GM21717 (cell line): ENCODE results near the gene SIRT4.

Experiments
- ATAC-seq: cut with Tn5 transposase; IDR thresholded peaks from one replicate; pipeline ENCODE4 v1.9.1; 2021; ENCODE audit warnings: mild to moderate bottlenecking, moderate library complexity; ENCODE audit not compliant: unreplicated experiment

The SIRT4 gene

DNA sequence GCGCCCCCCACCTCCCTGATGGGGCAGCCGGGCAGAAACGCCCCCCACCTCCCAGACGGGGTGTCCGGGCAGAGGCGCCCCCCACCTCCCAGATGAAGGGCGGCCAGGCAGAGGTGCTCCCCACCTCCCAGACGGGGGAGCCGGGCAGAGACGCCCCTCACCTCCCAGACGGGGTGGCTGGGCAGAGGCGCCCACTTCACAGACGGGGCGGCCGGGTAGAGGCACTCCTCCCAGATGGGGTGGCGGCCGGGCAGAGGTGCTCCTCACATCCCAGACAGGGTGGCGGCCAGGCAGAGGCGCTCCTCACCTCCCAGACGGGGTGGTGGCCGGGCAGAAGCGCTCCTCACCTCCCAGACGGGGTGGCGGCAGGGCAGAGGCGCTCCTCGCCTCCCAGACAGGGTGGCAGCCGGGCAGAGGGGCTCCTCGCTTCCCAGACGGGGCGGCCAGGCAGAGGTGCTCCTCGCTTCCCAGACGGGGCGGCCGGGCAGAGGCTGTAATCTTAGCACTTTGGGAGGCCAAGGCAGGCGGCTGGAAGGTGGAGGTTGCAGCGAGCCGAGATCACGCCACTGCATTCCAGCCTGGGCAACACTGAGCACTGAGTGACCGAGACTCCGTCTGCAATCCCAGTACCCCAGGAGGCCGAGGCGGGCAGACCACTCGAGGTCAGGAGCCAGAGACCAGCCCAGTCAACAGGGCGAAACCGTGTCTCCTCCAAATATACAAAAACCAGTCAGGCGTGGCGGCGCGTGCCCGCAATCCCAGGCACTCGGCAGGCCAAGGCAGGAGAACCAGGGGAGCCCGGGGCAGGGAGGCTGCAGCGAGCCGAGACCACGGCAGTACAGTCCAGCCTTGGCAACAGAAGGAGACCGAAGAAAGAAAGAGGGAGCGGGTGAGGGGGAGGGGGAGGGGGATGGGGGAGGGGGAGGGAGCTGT lies 23.7 kb upstream of the SIRT4 start:
- ATAC-seq = no peak

- no peak for ATAC-seq
These were observed 18.8 kb upstream of the SIRT4 start for GRCh38 chr12:120283318-120283717.

GRCh38 chr12:120284381-120284780 lies 17.7 kb upstream of the SIRT4 start:
- ATAC-seq = no peak

DNA sequence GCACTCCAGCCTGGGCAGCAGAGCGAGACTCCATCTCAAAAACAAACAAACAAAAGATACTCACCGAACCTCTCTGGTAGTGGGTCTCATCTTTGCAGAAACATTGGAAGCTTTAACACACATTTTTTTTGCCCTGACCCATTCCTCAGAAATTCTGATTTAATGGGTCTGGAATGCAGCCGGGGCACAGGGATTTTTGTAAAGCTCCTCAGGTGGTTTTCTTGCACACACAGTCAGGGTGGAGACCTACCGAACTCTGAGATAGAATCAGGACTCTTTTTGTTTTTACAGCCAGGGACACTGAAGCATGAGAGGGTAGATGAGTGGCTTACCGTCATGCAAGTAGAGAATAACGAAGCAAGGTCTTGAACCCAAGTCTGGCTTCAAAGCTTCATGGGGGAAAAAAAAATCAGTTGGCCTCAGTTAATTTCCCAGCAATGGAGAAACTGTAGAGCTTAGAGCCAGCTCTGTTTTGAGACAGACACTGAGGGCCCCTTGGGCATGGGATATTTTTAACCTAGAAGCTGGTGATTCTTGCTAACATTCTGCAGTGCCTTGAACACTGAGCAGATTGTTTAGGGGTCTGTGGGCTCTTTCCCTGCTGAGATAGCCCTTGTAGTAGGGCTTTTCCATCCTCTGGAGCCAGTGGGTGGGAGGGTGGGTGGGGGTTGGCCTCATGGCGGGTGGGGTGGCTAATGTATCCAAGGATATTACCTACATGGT lies 15.2 kb upstream of the SIRT4 start:
- ATAC-seq = no peak

- no peak for ATAC-seq
These were observed 14.6 kb upstream of the SIRT4 start for GRCh38 chr12:120287491-120287890.

DNA sequence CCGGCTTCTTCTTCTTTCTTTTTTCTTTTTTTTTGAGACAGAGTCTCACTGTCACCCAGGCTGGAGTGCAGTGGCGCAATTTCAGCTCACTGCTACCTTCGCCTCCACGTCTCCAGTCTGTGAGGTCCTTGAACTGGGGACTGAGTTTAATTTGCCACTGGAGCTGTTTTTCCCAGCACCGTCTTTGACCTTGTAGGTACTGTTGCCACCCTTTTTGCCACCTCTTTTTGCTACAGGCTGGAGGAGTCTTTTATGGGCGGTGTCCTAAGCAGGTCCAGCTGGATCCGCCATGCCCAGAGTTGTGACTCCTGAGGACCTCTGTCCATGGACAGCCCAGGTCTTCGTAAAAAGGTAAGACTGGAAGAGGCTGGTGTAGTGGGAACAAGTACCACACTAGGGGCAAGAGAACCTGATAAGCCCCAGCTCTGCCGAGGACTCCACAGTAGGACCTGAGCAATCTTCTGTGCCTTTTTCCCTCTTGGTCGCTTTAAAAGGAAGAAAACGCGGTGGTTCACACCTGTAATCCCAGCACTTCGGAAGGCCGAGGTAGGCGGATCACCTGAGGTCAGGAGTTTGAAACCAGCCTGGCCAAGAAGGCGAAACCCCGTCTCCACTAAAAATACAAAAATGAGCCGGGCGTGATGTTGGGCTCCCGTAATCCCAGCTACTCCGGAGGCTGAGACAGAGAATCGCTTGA lies 11.4 kb upstream of the SIRT4 start:
- ATAC-seq = no peak

GRCh38 chr12:120292411-120292660 lies 9.8 kb upstream of the SIRT4 start:
- peak; percentile 16 for ATAC-seq

DNA sequence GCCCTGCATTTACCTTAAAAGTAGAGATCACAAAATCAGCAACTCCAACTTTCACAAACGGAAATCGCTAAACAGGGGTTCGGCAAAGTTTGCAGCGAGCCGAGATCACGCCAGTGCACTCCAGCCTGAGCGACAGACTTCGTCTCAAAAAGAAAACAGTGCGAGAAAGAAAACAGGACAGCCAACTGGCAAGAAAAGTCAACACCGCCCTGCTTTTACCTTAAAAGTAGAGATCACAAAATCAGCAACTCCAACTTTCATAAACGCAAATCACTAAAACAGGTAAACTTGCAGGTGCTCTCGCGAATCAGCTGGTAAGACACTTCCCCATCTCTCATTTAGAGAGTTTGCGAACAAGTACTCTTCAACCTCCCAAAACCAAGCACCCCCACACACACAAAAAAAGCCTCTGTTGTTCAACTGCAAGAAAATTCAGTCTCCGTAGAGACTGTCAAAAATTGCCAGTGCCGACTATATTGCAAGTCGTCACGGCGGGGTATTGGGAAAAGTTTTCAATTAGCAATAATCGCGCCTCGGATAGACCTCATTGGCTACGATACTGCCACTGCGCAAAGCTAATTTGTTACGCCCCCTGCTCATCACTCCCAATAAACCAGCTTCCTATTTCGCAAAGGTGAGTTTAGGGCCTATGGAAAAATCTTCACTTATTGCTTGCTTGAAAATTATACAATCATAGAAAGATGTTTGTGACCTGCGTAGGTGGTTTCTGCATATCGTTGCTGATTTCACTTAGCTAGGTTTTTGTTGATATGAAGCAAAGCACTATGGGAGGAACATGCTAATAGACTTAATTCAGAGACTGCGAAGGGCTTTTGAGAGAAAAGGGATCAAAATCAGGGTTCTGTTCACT lies 9.2 kb upstream of the SIRT4 start, which contains the start of gene RNU4-1:
RNU4-1 (minus strand) TSS at position 577 of the 871 bp plus-strand sequence.
- ATAC-seq = peak; percentile 44

DNA sequence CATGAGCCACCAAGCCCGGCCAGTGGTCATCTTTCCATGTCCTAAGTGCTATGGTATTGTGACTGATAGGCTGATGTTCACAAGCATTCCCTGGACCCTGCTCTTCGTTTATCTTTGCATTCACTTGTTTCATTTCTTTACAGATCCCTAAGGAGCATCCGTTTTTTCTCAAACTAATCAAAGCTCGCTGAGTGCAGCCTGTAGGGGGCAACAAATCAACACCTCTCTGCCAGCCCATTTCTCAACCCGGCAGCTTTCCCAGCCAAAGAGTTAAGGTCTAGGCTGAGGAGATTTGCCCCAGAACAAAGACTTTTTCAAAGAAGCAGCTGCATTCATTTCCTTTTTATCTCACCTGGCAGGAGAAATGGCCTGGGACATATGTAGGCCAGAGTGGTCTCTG lies 12.1 kb downstream of the SIRT4 start:
- ATAC-seq = no peak

DNA sequence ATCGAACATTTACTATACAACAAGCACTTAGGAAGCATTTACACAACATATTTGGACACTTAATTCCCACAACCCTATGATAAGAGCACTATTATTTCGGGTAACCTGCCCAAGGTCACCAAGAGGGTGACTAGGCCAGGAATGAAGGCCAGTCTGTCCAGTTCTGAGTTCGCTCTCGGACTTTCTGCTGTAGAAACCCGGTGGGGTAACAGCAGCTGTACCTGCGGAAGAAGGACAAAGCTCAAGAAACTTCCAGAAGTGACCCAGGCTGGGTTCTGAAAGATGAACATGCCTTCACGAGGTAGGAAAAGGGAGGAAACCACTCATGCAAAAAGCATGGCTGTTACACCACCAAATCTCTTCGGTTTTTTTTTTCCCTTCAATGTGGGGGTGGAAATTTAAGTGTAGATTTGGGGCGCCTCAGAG lies 14.7 kb downstream of the SIRT4 start:
- ATAC-seq = no peak

DNA sequence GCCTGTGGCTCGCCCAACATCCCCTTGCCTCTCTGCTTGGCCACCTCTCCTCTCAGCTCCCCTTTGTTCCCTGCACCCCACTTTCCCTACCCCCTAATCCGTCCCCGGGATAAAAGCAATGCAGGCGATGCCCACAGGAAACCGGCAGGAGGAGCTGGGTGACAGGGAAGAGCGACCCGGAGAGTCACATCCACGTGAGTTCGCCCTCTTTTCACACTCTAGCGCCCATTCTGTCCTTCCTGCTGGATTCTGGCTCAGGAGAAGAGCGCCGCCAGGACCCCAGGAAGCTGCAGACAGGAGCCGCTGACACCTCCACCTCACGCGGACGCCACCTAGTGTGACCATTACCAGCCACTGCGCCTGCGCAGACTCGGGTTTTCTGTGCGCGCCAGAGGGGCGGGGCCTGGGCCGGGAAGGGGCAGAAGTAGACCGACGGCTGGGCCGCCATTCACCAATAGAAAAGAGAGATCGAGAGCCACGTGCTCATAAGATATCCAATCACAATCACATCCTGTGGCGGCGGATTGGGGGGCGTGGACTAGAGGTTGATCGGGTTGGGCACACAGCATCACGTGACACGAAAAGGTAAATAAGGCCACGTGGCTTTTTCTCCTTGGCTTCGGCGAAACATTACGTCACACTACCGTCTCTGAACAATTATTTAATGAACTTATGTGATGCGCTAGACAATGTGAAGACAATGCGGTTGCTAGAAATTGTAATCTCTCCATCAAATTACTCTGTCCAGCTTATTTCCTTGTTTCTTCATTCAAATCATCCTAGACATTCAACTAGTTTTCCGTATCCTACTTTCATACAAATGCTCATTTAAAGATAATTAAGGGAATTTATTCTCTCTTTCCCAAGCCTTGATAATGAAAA lies 15.3 kb downstream of the SIRT4 start:
- peak; percentile 97 for ATAC-seq

DNA sequence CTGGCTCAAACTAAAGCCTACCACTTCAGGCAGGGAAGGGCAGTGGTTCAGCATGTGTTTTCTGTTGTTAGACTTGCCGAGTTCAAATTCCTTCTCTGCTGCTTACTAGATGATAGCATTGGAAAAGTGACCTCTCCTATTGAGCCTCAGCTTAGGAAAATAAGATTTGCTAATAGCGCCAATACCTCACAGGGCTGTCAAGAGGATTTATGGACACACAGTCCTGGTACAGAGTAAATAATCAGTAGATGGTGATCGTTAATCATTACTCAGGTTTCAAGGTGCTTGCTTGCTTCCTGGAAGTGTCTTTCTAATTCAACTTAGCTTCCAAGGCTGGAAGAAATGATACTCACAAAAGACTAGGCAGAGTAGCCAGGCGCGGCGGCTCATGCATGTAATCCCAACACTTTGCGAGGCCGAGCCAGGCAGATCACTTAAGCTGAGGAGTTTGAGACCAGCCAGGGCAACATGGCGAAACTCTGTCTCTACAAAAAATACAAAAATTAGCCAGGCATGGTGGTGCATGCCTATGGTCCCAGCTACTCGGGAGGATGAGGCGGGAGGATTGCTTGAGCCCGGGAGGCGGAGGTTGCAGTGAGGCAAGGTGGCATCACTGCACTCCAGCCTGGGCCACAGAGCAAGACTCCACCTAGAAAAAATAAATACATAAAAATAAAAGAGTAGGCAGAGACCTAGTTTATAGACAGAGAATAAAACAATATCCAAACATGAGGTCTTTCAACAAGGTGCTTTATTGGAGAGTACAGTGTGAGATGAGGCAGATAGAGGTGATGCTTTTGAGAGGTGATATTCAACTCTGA lies 19.5 kb downstream of the SIRT4 start:
- ATAC-seq = no peak

DNA sequence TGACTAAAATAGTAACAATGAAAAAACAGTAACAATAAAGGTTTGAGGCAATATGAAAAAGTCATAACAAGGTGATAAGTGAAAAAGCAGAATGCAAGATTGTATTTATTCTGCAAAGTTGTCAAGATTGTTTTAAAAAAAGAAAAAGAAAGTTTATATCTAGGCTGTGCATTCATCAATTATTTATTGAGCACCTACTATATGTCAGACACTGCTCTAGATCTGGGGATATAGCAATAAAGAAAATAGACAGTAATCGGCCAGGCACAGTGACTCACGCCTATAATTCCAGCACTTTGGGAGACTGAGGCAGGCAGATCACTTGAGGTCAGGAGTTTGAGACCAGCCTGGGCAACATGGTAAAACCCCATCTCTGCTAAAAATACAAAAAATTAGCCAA lies 21.7 kb downstream of the SIRT4 start:
- no peak for ATAC-seq

DNA sequence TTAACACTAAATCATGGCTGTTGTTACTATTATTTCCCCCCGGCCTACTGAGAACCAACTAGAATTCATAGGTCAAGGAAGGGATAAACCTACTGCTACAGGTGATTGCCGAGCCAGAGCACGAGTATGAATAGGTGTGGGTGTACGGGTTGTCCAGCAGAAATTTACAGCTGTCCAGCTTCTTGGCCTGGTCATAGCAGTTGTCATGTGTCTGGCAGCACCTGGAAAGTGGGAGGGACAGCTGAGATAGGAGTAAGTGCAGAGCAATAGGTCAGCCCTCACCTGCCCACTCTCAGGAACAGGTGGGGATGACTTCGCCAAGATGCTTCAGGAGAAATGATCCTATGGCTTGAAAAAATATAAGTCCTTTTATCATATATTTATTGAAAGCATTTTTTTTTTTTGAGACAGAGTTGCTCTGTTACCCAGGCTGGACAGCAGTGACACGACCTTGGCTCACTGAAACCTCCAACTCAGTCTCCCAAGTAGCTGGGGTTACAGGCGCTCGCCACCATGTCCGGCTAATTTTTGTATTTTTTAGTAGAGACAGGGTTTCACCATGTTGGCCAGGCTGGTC lies 22.8 kb downstream of the SIRT4 start:
- ATAC-seq = no peak

GRCh38 chr12:120327593-120327992 lies 25.5 kb downstream of the SIRT4 start, which contains the start of gene PLA2G1B:
Gene PLA2G1B (minus strand): TSS chr12:120327779. CDS start chr12:120327753, 26 bp downstream.
- ATAC-seq = no peak

- no peak for ATAC-seq
These were observed 26.1 kb downstream of the SIRT4 start for GRCh38 chr12:120328228-120328627.

GRCh38 chr12:120331390-120331789 lies 29.3 kb downstream of the SIRT4 start:
- ATAC-seq = no peak

DNA sequence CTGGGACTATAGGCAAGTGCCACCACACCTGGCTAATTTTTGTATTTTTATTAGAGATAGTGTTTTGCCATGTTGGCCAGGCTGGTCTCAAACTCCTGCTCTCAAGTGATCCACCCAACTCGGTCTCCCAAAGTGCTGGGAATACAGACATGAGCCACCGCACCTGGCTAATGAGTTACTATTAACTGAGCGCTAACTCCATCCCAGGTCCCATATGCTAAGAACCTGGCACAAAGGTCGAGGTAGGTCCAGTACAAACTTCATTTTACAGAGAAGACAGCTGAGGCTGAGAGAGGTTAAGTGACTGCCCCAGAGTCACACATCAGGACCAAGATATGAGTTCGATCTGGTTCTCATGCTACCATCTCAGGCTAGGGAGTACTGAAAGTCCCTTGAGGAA lies 29.9 kb downstream of the SIRT4 start:
- ATAC-seq = no peak
